HG02981 (cell line): ENCODE measurements around the gene RAB11FIP3.

Experiments used
- ATAC-seq: cut with Tn5 transposase; IDR thresholded peaks from one replicate; pipeline ENCODE4 v1.9.1; 2021; ENCODE audit warnings: mild to moderate bottlenecking, moderate library complexity; ENCODE audit not compliant: unreplicated experiment

The RAB11FIP3 gene

GRCh38 chr16:561957-562938, 136.8 kb downstream of the RAB11FIP3 start:
- ATAC-seq, result no peak

GRCh38 chr16:563072-563644, 137.7 kb downstream of the RAB11FIP3 start:
- ATAC-seq, result no peak

- ATAC-seq, result no peak
These were observed 139.4 kb downstream of the RAB11FIP3 start for GRCh38 chr16:564690-565418.

- no peak for ATAC-seq
These were observed 140.2 kb downstream of the RAB11FIP3 start for GRCh38 chr16:565419-566330.

GRCh38 chr16:566475-567372, 141.3 kb downstream of the RAB11FIP3 start, which contains the start of gene NHLRC4:
Gene NHLRC4 (plus strand): TSS chr16:567005. CDS start chr16:568048, 1,043 bp downstream.
- no peak for ATAC-seq

- no peak for ATAC-seq
These were observed 142.2 kb downstream of the RAB11FIP3 start for GRCh38 chr16:567373-568256.

GRCh38 chr16:568401-569258, 143.2 kb downstream of the RAB11FIP3 start:
- no peak for ATAC-seq

DNA sequence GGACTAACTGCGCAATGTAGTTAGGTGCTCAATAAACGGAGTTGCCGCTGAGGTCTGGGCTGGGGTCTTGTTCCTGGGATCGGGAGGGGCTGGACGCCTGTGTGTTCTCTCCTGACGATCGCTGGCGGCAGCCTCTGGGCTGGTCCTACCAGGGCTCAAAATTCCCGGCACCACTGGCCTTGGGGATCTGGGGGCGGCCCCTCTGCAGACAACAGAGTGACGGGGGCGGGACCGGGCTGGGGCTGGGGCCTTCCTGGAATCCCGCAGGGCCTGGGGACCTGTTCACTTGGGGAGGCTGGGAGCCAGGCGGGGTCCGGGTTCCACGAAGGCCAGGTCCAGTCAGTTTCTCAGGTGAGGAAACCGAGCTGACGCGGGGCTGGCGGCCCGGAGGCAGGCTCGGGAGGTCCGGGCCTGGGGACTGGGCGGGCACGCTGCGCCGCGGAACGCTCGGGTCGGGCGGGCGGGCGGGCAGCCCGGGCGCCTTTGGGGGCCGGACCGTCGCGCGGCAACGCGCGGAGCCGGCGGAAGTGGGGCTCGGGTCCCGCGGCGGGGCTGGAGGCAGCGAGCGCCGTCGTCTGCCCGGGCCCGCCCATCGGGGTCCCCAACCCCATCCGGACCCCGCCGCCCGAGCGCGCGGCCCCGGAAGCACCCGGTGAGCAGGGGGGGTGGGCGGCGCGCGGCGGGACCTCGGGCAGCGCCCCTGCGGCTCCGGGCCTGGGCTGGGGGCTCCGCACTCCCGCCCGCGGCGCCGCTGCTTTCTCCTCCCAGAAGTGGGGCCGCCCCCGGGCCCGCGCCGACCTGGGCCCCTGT, 144.2 kb downstream of the RAB11FIP3 start, which contains the start of gene PIGQ:
Gene PIGQ (plus strand): TSS at position 524 of the 810 bp plus-strand sequence. CDS start 4,107 bp downstream, outside the sequence.
- no peak for ATAC-seq
